Loucy (cell line): Measurements from ENCODE around the gene TNNC1.

Source experiments
- EZH2phosphoT487 ChIP-seq: fragments of 200-600 bp; IDR thresholded peaks from 2 replicates; pipeline ENCODE4 v1.6.1; 2018; ENCODE audit warnings: antibody characterized with exemption, mild to moderate bottlenecking, moderate library complexity, borderline replicate concordance
- TF ChIP-seq, protein P1 (sequence below): fragments of 200-600 bp; sonication (generic); conservative IDR thresholded peaks from 2 replicates; pipeline ENCODE4 v1.5.1; 2014; ENCODE audit warnings: mild to moderate bottlenecking, antibody characterized with exemption, low read length

DNA sequence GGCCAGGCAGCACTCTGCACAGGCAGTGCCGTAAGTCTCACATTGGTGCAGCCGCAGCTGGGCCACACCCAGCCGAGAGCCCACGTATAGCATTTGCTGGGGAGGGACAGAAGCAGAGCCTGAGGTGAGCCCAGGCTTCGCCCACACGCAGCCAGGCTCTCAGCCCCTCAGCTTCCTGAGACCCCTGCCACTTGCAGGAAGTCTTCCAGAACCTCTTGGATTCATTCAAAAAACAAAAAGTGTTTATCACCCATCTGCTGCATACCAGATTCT is 15.8 kb downstream of the TNNC1 start:
- TF ChIP-seq, protein P1, sequence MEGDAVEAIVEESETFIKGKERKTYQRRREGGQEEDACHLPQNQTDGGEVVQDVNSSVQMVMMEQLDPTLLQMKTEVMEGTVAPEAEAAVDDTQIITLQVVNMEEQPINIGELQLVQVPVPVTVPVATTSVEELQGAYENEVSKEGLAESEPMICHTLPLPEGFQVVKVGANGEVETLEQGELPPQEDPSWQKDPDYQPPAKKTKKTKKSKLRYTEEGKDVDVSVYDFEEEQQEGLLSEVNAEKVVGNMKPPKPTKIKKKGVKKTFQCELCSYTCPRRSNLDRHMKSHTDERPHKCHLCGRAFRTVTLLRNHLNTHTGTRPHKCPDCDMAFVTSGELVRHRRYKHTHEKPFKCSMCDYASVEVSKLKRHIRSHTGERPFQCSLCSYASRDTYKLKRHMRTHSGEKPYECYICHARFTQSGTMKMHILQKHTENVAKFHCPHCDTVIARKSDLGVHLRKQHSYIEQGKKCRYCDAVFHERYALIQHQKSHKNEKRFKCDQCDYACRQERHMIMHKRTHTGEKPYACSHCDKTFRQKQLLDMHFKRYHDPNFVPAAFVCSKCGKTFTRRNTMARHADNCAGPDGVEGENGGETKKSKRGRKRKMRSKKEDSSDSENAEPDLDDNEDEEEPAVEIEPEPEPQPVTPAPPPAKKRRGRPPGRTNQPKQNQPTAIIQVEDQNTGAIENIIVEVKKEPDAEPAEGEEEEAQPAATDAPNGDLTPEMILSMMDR, result no peak
- no peak for TF ChIP-seq EZH2phosphoT487
